Endothelial cell of umbilical vein (primary cell): ENCODE data around the gene EPS8. TPM values are rescaled to one million over a fixed set of nuclear protein-coding genes. Genes with fewer than 3 reads are reported as not detected.

Source experiments
- BruUV-seq: library from RNA; stranded (reverse); fragments of 400-500 nt; replicated peaks from 2 replicates; lab custom pipeline; 2021; lab: Mats Ljungman, UMichigan
- CTCF ChIA-PET: fragments of 300-600, 350-600 bp; sonication (Branson Sonifier 250); formaldehyde crosslinking; loops from one replicate; lab custom pipeline; 2021; ENCODE audit warnings: antibody characterized with exemption, inconsistent platforms; lab: Charles Lee
- POLR2A ChIA-PET: fragments of 300-600, 350-600 bp; sonication (Branson Sonifier 250); formaldehyde crosslinking; loops from one replicate; lab custom pipeline; 2021; ENCODE audit warnings: antibody characterized with exemption, inconsistent platforms; lab: Charles Lee
- DNase-seq: peaks from one replicate; pipeline ENCODE4 v3.0.0-alpha.2; 2011; ENCODE audit warnings: low read depth, low spot score
- FAIRE-seq: peaks from 2 replicates; lab custom pipeline; 2011; peaks lifted over from hg19 to GRCh38; lab: Jason Lieb, UNC
- H2AFZ ChIP-seq: 2 replicates; pipeline ENCODE4 v1.6.0; 2012; ENCODE audit warnings: low read depth, low read length, control low read depth, inconsistent platforms
- H3K27ac ChIP-seq: 2 replicates; pipeline ENCODE4 v1.5.1; 2011; ENCODE audit warnings: low read depth, mild to moderate bottlenecking, control low read depth, low read length, moderate library complexity; ENCODE audit not compliant: insufficient read depth
- H3K27me3 ChIP-seq, 2 experiments: 2 replicates each; pipeline versions ENCODE4 v1.6.0 to v1.6.1; 2011; ENCODE audit warnings: low read length in 2 of 2, mixed read lengths in 1 of 2; ENCODE audit not compliant: control insufficient read depth in 2 of 2, insufficient read depth in 2 of 2
- H3K36me3 ChIP-seq, 2 experiments: 2 replicates in 1 of 2; 3 replicates in 1 of 2; pipeline ENCODE4 v1.5.1; 2011; ENCODE audit warnings: low read length in 2 of 2, mild to moderate bottlenecking in 1 of 2, moderate library complexity in 1 of 2; ENCODE audit not compliant: control insufficient read depth in 2 of 2, insufficient read depth in 2 of 2; ENCODE audit errors: extremely low read depth in 1 of 2
- H3K4me1 ChIP-seq: 3 replicates; pipeline ENCODE4 v1.5.1; 2011; ENCODE audit warnings: mild to moderate bottlenecking, low read length; ENCODE audit not compliant: control insufficient read depth, insufficient read depth; ENCODE audit errors: extremely low read depth
- H3K4me2 ChIP-seq: 2 replicates; pipeline ENCODE4 v1.6.1; 2011; ENCODE audit warnings: low read length, control low read depth, mixed read lengths; ENCODE audit not compliant: insufficient read depth
- H3K4me3 ChIP-seq, 3 experiments: fragments of 200-600 bp in 1 of 3; sonication (generic), shearing (Covaris generic) in 1 of 3; replicated peaks in 1 of 3; 2 replicates each; pipeline ENCODE4 v1.5.1; 2011 to 2016; ENCODE audit warnings: control low read depth in 3 of 3, low read length in 3 of 3, mild to moderate bottlenecking in 2 of 3, inconsistent platforms in 1 of 3, low read depth in 1 of 3, moderate library complexity in 1 of 3; ENCODE audit not compliant: insufficient read depth in 1 of 3
- H3K79me2 ChIP-seq: 2 replicates; pipeline ENCODE4 v1.6.0; 2012; ENCODE audit warnings: low read length, inconsistent platforms; ENCODE audit not compliant: control insufficient read depth, insufficient read depth
- H3K9ac ChIP-seq: replicated peaks from 2 replicates; pipeline ENCODE3; 2011; ENCODE audit warnings: low read length, control low read depth; ENCODE audit not compliant: insufficient read depth; ENCODE audit errors: extremely low read depth
- H3K9me1 ChIP-seq: replicated peaks from 3 replicates; pipeline ENCODE4 v1.6.0; 2011; ENCODE audit warnings: mild to moderate bottlenecking, low read length; ENCODE audit not compliant: control insufficient read depth, insufficient read depth; ENCODE audit errors: extremely low read depth
- H3K9me3 ChIP-seq: replicated peaks from 2 replicates; pipeline ENCODE4 v1.5.1; 2012; ENCODE audit warnings: low read length, inconsistent platforms; ENCODE audit not compliant: control insufficient read depth, insufficient read depth
- H4K20me1 ChIP-seq: replicated peaks from 2 replicates; pipeline ENCODE3; 2011; ENCODE audit warnings: mild to moderate bottlenecking, low read length; ENCODE audit not compliant: control insufficient read depth, insufficient read depth; ENCODE audit errors: extremely low read depth
- CTCF ChIP-seq, 2 donors: IDR thresholded peaks; 1 replicate in 1 of 2; 2 replicates in 1 of 2; pipeline ENCODE4 v1.5.1; 2011; ENCODE audit warnings: low read length in 2 of 2, mild to moderate bottlenecking in 2 of 2, moderate library complexity in 2 of 2, control low read depth in 1 of 2, inconsistent platforms in 1 of 2, low read depth in 1 of 2; ENCODE audit not compliant: insufficient read depth in 1 of 2; ENCODE audit errors: extremely low read depth in 1 of 2
- EZH2 ChIP-seq: IDR thresholded peaks from 2 replicates; pipeline ENCODE4 v1.6.1; 2012; ENCODE audit warnings: borderline replicate concordance, low read depth, mild to moderate bottlenecking, moderate library complexity, low read length, inconsistent platforms; ENCODE audit not compliant: severe bottlenecking
- FOS ChIP-seq: IDR thresholded peaks from 2 replicates; pipeline ENCODE4 v1.6.1; 2011; ENCODE audit warnings: mild to moderate bottlenecking, low read length, moderate library complexity, borderline replicate concordance; ENCODE audit not compliant: insufficient read depth
- GATA2 ChIP-seq: IDR thresholded peaks from 2 replicates; pipeline ENCODE4 v1.7.0; 2011; ENCODE audit warnings: low read depth, mild to moderate bottlenecking, moderate library complexity, mixed read lengths, low read length; ENCODE audit not compliant: insufficient read length, insufficient read depth
- JUN ChIP-seq: IDR thresholded peaks from 2 replicates; pipeline ENCODE4 v1.6.1; 2011; ENCODE audit warnings: borderline replicate concordance, low read depth; ENCODE audit not compliant: insufficient read length, insufficient read depth
- MAX ChIP-seq: IDR thresholded peaks from 2 replicates; pipeline ENCODE4 v1.6.1; 2011; ENCODE audit not compliant: insufficient read depth, insufficient read length
- MYC ChIP-seq: IDR thresholded peaks from one replicate; pipeline ENCODE4 v1.6.1; 2011; ENCODE audit warnings: mild to moderate bottlenecking, low read depth, low read length
- POLR2A ChIP-seq: IDR thresholded peaks from 2 replicates; pipeline ENCODE4 v1.6.1; 2012; ENCODE audit warnings: low read depth, mild to moderate bottlenecking, control low read depth, low read length
- POLR2AphosphoS5 ChIP-seq: IDR thresholded peaks from 2 replicates; pipeline ENCODE4 v1.6.1; 2012; ENCODE audit warnings: low read depth, mild to moderate bottlenecking, control low read depth, low read length, moderate library complexity; ENCODE audit not compliant: insufficient read depth
- dilution Hi-C: fragments of 300-500 bp; cut with MboI; formaldehyde crosslinking; loops from one replicate; pipeline ENCODE4 v1.15.0; 2019; ENCODE audit warnings: low sequenced_read_pairs; ENCODE audit not compliant: extremely low pct_ligation_motif_present
- intact Hi-C: fragments of 100-400 bp; cut with micrococcal nuclease; formaldehyde crosslinking; loops from one replicate; pipeline ENCODE4 v1.10.0; 2022
- polyA plus RNA-seq, 4 experiments: library from polyadenylated mRNA; depleted of rRNA in 3 of 4; stranded (reverse) in 3 of 4; unstranded in 1 of 4; fragments of >200 nt; gene quantifications; 2 replicates each; pipeline versions ENCODE4 v1.2.1 to v1.2.3, GENCODE V29; 2011 to 2012; ENCODE audit warnings: missing spikeins in 1 of 4
- total RNA-seq: library from RNA; stranded (reverse); gene quantifications from 2 replicates; pipeline ENCODE4 v1.2.3, GENCODE V29; 2021

Gene EPS8
- total and polyA plus RNA-seq, 2 donors (not counting 3 experiments of a cell fraction or from before 2014, with no cell fraction given): 8.4 to 11.9 TPM

- H3K4me1 ChIP-seq: peaks cover 38% of the 10 kb centered on the region
- DNase-seq (no peak), FAIRE-seq (no peak)
- dilution Hi-C loops: no loop called here
- TF ChIP-seq FOS (no peak), MYC (no peak), CTCF (IDR thresholded peaks at IDR 0.05; ENCODE audit: extremely low read depth in 1 of 2, insufficient read depth in 1 of 2, low read depth in 1 of 2, low read length in 2 of 2) (no peak), MAX (no peak), POLR2A (no peak), POLR2AphosphoS5 (no peak), GATA2 (no peak), EZH2 (no peak), JUN (no peak)
- no TSS peak for BruUV-seq
- ChIA-PET POLR2A (no interaction called here), CTCF (interaction anchor here (1.6 kb wide), 1 partner anchor 9 kb away, joined by 4 read pairs; no protein-coding TSS in a partner anchor)
- no peaks in the 10 kb centered on the region for H3K27me3 ChIP-seq
- intact Hi-C loops: no loop called here
- no peaks in the 10 kb centered on the region for H3K36me3 ChIP-seq
- no peaks in the 10 kb centered on the region for H4K20me1 ChIP-seq
- no peak overlapping the region for H3K27ac ChIP-seq
- no peak overlapping the region for H3K4me2 ChIP-seq
- H3K9me1 ChIP-seq: no peaks in the 10 kb centered on the region
- no peak overlapping the region for H2AFZ ChIP-seq
- H3K4me3 ChIP-seq: no peak overlapping the region
- H3K9me3 ChIP-seq: no peaks in the 10 kb centered on the region
- H3K9ac ChIP-seq: no peak overlapping the region
- no peaks in the 10 kb centered on the region for H3K79me2 ChIP-seq
These were observed 164.1 kb downstream of the EPS8 start for GRCh38 chr12:15625075-15625474.
